Dermis microvascular lymphatic vessel endothelial cell (primary cell): Measurements from ENCODE around the gene AUTS2. TPM values are rescaled to one million over a fixed set of nuclear protein-coding genes. Genes with fewer than 3 reads are reported as not detected.

ENCODE experiments used
- DNase-seq, 2 donors: peaks; one replicate each; pipeline versions ENCODE4 v3.0.0 to v3.0.0-alpha.2; 2010; ENCODE audit warnings: low read depth in 2 of 2
- total RNA-seq: library from RNA; depleted of rRNA; stranded (reverse); fragments of >200 nt; gene quantifications from 2 replicates; pipeline ENCODE4 v1.2.1, GENCODE V29; 2014

The AUTS2 gene
- total RNA-seq, 1 donor from 2014 or later: 0.51 TPM

DNA sequence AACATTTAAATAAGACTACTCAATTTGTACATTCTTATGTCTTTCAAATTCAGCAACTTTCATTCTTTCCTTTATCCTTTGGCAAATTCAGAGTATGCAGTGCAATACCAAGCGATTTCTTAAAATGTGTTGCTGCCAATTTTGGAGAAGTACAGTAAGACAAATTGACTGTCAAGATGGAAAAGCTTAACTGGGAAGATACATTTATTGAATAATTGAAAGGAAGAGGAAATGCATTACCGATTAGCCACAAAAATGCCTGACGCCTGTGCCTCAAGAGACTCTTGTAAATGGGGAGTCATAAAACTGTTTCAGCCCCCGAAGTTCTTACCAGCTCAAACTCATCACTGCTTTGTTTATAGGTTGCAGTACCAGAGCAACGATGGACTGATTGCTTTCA is 1160.4 kb downstream of the AUTS2 start:
- DNase-seq: no peak

DNA sequence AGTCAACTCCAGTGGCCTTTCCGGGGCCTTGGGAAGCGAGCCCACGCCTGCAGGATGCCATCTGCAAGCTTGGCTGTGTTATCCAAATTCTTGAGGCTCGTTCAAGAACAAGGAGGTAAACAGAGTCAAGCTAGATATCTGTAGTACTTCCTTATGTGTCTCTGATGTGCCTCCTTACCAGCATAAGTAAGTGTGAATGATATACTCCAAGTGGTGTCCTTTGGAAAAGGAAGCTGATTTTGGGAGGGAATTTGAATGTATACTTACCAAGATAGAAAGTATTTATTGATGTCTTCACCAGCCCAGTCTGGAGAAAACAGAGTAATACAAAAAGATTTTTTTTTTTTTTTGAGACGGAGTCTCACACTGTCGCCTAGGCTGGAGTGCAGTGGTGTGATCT is 1161.4 kb downstream of the AUTS2 start:
- DNase-seq: no peak

DNA sequence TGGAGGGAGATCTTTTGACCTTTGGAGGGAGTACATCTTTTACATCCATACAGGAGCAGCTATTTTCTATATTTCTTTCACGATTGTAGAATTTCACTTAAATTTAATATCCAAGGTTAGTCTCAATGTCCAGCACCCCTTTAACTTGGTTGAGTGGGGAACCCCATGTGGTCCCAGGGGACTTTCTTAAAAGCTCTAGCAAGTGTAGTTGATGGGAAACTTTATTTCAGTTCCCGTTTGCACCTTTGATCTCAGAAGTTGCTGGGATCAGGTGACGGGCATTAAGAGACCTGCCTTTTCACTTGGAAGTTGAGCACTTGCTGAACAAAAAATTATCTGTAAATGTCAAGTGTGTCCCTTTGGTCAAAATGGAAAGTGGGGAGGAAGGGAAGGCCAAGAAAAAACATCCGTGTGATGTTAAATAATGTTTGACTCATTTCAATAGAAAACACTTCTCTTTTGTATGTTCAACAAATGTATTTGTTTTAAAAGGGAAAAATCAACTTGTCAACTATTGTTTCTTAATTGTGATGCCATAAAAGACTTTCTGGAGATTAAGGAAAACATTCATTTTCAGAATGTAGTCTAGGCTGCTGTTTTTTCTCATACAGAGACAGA is 1163.5 kb downstream of the AUTS2 start:
- DNase-seq: no peak

DNA sequence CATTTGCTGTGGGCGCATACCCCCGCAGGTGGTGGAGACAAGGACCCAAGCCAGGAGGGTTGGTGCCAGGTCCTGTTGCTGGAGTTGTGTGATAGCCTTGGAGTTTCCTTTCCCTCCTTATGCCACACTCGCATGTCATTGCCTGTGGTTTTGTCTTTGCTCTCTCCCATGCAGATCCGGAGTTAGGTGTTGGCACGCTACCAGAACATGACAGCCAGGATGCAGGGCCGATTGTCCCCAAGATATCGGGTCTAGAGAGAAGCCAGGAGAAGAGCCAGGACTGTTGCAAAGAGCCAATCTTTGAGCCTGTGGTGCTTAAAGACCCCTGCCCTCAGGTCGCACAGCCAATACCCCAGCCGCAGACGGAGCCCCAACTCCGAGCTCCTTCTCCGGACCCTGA is 1164.4 kb downstream of the AUTS2 start:
- DNase-seq: no peak

DNA sequence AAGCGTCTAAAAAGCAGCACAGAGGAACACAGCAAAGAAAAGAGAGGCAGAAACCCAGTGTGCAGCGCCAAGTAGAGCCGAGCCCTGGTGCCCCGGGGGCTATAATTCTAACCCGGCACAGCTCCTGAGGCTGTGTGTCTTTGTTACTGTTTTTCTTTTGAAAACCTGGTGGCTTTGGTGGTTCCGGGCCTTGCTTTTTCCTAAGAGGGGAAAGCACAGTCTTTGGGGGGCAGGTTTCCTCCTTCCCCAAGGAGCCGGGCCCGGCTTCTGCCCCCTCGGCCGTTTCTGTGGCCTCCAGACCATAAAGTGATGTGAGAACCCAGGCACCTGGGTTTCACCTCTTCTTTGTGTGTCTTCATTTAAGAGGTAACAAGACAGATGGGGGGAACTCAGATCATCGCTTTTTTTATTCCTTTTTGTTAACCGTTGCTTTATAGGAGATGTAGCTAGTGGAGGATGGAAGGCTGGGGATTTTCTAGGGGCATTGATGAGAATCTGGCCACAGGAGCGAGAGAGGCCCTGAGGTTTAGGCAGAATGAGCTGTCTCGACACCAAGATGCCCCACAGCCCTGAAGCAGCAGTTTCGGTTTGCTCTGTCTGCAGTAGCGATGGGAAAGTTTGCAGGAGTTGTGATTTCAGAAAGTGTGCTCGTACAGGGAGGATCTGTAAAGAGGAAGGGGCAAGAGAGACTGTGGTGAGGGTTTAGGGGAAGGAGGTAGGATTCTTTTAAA is 1165.9 kb downstream of the AUTS2 start:
- no peak for DNase-seq

DNA sequence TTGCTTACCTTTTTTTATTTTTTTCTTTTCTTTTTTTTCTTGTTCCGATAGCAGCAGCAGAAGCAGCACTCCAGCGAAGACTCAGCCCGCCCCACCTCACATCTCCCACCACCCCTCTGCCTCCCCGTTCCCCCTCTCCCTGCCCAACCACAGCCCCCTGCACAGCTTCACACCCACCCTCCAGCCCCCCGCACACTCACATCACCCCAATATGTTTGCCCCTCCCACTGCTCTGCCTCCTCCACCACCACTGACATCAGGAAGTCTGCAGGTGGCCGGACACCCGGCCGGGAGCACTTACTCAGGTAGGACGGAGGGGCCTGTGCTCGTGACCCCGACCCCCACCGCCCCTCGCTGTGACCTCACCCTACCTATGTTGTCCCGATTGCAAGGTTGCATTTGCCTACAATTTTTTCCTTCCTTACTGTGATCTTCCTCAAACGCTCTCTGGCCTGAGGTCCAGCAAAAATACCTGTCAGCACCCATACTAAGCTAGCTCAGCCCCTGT is 1166.5 kb downstream of the AUTS2 start:
- DNase-seq: no peak

DNA sequence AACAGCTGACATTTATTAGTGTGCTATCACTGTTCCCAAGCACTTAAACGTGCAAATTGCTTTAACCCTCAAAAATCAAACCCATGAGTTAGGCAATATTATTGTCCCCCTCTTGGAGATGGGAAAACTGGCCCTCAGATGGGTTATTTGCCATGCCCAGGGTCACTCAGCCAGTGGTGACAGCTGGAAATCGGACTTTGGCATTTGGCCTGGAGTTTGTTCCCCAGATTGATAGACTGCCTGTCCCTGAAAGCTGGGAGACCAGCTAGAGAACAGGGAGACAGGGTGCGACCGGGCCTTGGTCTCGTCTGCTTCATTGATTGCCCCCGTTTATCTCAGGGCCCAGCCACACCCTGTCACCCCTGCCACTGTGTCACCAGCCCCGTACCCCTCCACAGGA is 1167.4 kb downstream of the AUTS2 start:
- no peak for DNase-seq

DNA sequence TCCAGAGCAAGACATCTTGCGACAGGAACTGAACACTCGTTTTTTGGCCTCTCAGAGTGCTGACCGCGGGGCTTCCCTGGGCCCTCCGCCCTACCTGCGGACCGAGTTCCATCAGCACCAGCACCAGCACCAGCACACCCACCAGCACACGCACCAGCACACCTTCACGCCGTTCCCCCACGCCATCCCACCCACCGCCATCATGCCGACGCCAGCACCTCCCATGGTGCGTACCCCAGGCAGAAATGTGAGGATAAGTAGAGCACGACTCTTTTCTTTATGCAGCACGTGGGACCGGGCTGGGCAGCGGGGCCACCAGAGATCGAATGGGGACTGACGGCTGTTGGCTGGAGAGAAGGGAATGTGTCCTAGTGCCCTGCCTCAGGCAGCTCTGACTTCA is 1167.8 kb downstream of the AUTS2 start:
- no peak for DNase-seq

DNA sequence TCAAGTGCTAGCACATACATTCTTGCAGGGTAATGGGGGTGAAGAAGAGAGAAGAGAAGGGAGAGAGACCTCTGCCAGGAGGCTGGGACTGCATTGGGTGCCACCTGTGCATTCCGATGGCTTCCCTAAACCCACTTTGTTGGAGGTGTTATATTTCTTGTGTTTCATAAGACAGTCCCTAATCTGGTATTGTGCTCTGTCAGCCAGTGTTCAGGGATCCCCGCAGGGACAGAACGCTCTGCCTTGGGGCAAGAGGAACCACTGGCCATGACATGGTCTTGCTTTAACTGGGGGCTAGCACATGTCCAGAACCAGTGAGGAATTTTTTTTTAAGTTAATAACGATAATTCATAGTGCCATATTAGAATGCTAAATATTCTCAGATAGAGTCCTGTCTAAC is 1168.4 kb downstream of the AUTS2 start:
- DNase-seq: no peak

DNA sequence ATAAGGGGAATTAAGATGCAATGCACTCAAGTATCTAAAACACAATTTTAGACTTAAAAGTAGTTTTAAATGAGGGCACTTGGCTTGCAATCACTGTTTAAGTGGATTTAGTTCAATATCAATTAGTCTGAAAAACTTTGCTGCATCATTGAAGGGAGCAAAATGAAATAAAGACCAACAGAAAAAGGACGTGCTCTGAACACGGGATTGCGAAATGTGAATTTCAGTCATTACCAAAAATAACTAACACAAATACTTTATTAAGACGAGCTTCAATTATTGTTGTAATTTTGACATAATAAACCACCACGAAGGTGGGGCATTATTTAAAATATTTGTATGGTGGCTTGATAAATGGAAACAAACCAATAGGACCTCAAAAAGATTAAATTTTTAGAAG is 1171.9 kb downstream of the AUTS2 start:
- no peak for DNase-seq

DNA sequence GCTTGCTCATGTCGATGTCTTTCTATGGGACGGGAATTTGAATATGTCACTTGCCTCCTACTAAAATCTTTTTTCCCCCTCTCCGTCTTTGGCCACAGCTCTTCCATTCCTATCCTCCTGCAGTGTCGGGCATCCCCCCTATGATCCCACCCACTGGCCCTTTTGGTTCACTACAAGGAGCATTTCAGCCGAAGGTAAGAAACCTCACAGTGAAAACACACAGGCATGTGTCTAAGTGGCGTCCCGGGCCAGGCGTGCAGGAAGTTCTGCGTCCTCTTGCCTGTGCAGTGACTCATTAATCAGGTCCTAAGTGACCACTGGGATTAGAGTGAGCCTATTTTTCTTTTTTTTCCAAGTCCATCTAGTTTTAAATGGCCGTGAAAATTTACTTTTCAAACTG is 1173.2 kb downstream of the AUTS2 start:
- DNase-seq: no peak

DNA sequence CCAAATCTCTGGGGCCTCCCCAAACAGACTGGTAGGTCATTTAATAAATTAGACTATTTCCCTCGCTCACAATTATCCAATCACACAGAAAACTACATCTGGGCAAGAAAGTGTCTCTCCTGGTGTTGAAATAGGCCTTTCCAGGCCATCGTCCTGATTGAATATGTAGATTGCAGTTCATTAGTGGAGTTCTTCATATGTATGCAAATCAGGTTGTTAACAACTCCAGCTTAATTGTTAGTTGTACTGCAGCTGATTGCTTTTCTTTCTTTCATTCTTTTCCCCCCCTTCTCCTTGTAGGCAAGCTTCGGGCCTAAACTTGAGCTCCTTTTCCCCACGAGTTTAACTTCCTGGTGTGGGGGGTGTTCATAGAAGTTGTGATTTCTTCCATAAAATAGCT is 1174.6 kb downstream of the AUTS2 start:
- DNase-seq: no peak

DNA sequence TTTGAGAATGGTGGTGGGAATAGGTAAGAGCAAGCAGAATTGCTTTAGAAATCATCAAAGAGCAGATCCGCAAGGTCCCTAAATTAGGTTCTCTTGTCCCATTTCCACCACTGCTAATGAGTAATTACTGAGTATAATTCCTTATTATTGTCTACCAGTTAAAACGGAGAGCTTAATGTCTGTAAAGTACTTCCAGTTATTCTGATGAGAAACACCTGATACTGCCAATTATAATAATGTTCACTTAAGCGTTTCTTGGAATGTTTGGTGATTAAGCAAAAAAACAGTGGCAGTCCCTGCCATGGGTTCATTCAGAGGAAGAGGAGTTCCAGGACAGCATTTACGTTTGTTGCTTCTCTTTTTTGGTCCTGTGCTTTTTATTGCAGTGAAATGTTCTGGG is 1175.1 kb downstream of the AUTS2 start:
- no peak for DNase-seq

DNA sequence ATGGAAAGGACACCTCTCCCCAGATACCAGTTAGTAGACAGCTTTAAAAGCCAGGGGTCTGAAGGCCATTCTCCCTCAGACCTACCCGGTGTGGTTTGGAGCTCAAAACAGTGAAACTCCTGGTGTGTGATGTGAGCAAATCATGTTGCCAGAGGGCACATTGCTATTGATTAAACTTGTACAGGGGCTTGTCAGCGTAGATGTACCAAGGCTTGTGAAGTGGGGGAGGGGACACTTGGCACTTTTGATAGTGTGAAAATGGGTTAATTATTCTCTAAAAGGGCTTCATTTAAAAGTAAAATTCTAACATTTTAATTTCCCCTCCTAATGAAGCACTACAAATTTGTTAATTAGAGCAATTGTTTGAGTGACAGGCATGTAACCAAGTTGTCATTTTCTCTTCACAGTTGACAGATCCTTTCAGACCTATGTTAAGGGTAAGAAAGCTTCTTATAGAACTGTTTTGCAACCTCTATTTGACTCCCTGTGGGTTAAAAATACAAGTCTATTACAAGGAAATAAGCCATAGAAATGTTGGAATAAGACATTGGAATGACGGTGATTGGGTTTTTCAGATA is 1176.8 kb downstream of the AUTS2 start:
- DNase-seq: no peak

DNA sequence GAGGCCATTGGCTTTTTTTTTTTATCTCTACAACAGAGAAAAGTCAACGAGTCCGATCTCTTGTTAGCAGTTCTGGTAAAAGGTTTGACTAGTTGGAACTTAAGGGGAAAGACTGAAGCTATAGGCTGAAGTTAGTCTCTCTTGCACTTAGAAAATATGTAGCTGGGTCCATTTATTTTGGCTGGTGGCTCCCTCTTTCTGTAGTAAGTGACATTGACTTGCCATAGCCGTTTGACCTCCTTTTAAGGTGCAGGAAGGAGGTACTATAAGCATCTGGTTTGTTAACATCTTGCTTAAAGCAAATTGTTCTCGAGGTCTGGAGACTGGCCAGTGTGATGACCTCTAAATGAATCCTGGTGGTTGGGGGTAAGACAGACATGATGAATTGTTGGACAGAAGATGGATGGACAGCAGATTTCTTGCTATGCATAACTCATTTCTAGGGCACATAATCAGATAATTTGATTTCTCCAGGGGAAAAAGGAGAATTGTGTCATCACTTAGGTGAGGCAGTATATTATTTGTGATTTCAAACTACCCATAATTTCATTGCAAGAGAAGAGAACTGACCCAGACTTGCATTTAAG is 1177.4 kb downstream of the AUTS2 start:
- DNase-seq: no peak

DNA sequence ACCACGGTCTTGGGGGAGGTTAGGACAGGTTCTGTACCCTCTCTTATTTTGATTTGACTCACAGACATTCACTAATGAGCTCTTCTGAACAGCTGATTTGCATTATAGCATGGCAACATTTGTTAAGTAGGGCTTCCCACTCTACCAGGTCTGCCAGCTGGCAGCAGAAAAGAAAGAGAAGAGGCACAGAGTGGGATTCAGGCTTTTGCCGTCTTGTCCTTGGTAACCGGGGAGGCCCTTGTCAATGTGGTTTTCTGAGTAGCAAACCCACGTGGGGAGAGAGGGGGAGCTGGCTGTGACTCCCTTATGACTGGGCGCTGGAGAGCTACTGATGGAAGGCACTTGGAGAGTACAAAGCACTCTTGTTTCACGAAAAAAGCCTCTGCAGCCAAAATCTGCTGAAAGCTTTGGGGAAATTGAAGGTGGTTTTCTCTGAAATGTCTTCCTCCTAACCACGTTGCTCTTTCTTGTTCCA is 1178.4 kb downstream of the AUTS2 start:
- no peak for DNase-seq

DNA sequence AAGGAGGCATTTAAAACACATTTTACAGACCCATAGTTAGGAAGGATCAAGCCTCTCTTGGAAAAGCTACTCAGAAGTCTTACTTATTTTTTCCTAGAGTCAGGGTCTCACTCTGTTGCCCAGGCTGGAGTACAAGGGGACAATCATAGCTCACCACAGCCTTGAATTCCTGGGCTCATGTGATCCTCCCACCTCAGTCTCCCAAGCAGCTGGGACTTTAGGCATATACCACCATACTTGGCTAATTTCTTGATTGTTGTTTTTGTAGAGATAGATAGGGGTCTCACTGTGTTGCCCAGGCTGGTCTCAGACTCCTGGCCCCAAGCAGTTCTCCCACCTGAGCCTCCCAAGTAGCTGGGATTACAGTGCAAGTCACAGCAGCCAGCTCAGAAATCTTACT is 1179.0 kb downstream of the AUTS2 start:
- no peak for DNase-seq

DNA sequence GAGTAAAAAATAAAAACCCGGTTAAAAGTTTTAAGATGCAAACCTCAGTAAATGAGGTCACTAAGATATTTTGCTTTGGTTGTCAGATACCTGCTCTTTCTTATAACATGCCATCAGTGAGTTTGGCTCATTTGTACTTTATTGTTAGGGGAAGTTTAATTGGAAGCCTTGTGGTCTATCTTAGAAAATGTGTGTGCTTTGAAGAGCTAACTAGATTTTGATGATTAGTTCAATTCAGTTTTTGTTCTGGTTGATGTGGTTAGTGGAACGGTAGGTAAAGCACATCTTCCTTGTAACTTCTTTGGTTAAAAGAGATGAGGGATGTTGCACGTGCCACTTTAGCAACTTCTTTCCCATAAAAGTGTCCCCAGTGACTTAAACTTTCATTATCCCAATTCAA is 1180.3 kb downstream of the AUTS2 start:
- no peak for DNase-seq

DNA sequence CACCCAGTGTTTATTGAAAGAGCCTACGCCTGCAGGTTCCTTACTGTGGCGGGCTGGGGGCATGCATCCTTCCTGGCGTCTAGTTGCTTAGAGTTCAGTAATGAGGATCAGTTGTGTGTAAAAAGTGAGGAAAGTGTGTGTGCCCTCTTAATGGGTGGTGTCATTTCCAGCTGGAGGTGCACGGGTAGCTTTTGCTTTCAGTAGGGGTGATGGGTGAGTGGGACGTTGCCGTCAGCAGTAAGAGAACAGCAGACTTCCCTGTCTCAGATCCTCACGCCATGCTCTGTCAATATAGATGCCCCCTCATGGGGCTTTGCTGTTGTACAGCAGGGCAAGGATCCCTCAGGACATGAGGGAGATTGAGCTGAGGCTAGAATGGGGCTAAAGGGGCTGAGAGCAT is 1181.0 kb downstream of the AUTS2 start:
- no peak for DNase-seq

DNA sequence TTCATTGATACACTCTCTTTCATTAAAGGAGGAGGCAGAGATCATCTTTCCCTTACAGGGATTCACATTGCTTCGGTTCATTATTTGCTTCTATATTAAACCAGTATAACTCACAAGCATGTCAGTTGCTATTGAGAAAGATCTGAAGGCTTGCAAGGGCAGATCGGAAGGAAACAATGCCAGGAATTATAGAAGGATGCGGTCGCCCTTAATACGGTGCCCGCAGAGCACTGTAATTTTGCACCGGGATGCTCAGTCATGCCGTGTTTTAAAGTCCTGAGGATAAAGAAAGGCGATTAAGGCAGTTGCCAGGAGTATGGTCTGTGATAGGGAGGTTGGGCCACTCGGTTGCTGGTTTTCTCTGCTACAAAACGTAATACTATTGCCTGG is 1183.6 kb downstream of the AUTS2 start:
- no peak for DNase-seq

DNA sequence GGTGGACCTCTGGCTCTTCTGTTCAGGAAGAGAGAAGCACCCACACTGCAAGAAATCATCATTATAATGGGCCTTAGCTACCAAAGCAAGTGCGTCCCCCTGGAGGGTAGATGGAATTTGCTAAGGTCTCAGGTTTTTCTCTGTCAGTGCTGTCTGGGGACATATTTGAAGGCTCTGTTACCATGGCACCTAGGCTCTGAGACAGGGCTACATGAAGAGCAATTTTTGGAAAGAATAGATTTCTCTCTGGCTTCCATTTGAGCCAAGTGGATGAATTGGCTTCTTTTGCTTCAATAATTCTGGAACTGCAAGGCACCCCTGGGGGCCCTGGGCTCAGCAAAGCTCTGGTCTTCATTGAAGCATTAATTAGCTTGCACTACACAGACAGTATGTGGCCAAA is 1184.5 kb downstream of the AUTS2 start:
- DNase-seq: no peak

DNA sequence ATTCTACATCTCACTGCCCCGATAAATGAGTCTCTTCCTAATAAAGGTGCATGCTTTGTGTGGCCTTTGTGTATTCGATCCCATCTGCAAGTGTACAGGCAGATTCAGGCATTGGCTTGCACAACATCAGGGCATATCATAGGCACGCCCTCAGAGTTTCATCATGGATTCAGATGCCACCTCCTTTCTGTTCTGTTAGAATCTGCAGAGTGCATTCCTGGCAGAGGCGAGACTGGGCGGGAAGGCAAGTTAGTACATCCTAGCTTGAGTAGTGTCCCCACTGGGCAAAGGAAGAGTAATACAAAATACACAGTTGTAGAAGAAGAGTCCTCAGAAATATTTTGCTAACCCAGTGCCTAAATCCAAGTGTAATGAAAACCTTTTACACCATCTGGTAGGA is 1187.2 kb downstream of the AUTS2 start:
- DNase-seq: no peak

DNA sequence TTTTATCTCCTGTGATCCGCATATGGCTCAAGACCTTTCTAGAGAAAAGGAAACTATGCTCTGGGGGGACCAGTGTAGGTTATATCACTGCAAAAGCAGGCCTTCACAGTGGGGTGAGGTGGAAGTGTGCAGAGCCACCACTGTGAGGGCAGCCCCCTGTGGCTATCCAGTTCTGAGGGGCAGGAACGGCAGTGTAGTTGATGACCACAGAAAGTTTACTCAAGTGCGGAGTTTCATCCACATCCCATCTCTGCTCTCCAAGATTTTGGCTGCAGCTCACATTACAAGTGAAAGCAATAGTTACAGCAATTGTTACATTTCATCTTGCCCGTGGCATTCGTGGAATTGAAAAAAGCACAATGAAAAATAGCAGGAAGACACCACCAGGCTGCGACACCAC is 1187.8 kb downstream of the AUTS2 start:
- DNase-seq: no peak
